ENCODE data around the gene DOCK11.

Gene DOCK11

DNA sequence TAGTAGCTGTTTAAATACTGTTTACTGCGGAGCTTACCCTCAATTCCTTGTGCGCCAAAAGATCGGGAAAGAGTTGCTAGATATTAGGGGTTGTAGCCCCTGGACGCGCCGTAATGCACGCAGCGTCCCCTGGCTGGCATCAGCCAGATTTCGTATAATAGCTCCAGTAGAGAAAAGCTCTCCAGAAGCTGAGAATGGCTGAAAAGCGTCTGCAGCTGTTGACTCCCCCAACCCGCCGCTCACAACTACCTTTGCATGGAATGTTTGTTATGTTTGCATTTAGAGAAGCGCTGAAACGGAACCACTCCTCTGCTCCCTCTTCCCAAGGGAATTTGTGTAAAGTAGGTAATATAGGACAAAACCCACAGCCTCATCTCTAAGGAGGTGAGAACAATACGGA is 3.7 kb downstream of the DOCK11 start:
- H3K27ac ChIP-seq, result no peak overlapping the region
- ChIA-PET POLR2A (ENCODE audit: low non-redundant PET) (no interaction called here), CTCF (interaction anchor here (0.6 kb wide), 1 partner anchor 91 kb away, joined by 3 read pairs; no protein-coding TSS in a partner anchor)
- no peak for DNase-seq (ENCODE audit: low spot score)
- no peak for TF ChIP-seq CTCF (conservative IDR thresholded peaks at IDR 0.05; ENCODE audit: low read depth)

DNA sequence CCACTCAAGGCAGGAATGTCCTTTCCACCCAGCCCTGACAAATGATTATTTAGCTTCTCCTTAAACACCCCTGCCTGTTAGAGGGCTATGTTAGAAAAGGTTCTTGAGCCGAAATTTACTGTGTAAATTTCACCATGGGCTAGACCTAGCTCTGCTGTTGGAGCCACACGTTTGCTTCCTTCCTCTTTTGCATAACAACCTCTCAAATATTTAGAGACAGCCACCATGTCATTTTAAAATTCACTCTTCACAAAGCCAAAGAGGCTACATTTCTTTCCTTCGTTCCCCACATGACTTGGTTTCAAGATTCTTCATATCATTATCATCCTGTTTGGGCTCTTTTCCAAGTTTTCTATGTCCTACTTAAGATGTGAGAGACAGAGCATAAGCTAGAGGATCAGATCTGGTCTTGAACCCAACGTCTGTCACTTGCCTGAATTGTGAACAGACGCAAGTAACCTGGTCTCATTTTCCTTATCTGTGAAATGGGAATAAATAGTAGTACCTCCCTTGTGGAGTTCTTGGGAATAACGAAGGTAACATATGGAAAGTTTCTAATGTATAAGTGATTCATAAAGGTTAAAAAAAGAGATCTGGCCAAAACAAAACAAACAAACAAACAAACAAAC is 6.7 kb downstream of the DOCK11 start:
- ChIA-PET POLR2A (ENCODE audit: low non-redundant PET) (no interaction called here), CTCF (no interaction called here)
- no peak for TF ChIP-seq CTCF (conservative IDR thresholded peaks at IDR 0.05; ENCODE audit: low read depth)
- no peak overlapping the region for H3K27ac ChIP-seq
- DNase-seq (ENCODE audit: low spot score), result no peak

DNA sequence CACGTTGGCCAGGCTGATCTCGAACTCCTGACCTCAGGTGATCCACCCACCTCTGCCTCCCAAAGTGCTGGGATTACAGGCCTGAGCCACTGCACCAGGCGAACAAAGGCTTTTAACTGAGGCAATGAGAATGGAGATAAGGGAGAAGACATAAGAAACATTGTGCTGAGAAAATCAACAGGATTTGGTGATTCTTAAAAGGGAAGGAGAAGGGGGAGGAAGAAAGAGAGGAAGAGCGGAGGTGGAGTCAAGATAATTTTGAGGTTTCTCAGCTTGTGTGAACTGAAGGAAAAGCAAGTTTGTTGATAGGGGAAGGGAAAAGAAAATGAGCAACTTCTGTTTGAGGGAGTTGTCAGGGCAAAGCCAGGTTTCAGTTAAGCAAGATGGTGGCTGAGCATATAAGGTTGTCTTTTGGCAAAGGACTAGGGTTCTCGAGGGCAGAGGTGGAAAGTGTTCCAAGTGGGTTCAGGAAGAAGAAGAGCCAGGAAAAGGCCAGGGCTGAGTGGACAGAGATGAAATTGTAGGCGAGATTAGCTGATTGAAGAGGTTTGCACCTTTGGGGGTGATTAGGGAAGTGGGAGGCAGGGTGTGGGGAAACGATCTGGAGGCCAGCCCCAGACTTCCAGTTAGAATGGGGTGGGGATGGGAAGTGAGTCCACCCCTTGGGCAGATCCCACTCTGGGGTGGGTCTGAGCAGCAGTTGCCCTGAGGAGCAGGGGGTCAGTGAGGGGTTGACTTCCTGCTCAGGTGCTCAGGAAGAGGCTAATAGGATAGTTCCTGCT is 7.8 kb downstream of the DOCK11 start:
- H3K27ac ChIP-seq, result no peak overlapping the region
- DNase-seq (ENCODE audit: low spot score), result no peak
- CTCF ChIA-PET, result no interaction called here
- no peak for TF ChIP-seq CTCF (conservative IDR thresholded peaks at IDR 0.05; ENCODE audit: low read depth)
- POLR2A ChIA-PET (ENCODE audit: low non-redundant PET), result no interaction called here

- no peak overlapping the region for H3K27ac ChIP-seq
- no peak for TF ChIP-seq CTCF (conservative IDR thresholded peaks at IDR 0.05; ENCODE audit: low read depth)
- DNase-seq (ENCODE audit: low spot score), result no peak
- POLR2A ChIA-PET (ENCODE audit: low non-redundant PET), result no interaction called here
- CTCF ChIA-PET, result no interaction called here
Observed at GRCh38 chrX:118504581-118504980, 9.0 kb downstream of the DOCK11 start.

GRCh38 chrX:118506805-118507480 is 11.3 kb downstream of the DOCK11 start:
- no peak overlapping the region for H3K27ac ChIP-seq
- ChIA-PET POLR2A (ENCODE audit: low non-redundant PET) (no interaction called here), CTCF (no interaction called here)
- no peak for TF ChIP-seq CTCF (conservative IDR thresholded peaks at IDR 0.05; ENCODE audit: low read depth)
- DNase-seq (ENCODE audit: low spot score), result no peak

- TF ChIP-seq CTCF (conservative IDR thresholded peaks at IDR 0.05; ENCODE audit: low read depth), result no peak
- CTCF ChIA-PET, result no interaction called here
Observed at GRCh38 chrX:118507766-118508165, 12.2 kb downstream of the DOCK11 start.

More at GRCh38 chrX:118507766-118508165, 12.2 kb downstream of the DOCK11 start:
- POLR2A ChIA-PET (ENCODE audit: low non-redundant PET), result no interaction called here
- H3K27ac ChIP-seq, result no peak overlapping the region
- DNase-seq (ENCODE audit: low spot score), result no peak
